Upper lobe of left lung (tissue), 4 donors: ENCODE results near the gene MIB1.

Experiments
- POLR2A ChIP-seq, 4 donors: fragments of 450-650 bp; IDR thresholded peaks; one replicate each; pipeline ENCODE4 v1.5.1; 2016 to 2017; ENCODE audit warnings: antibody characterized with exemption in 4 of 4, mild to moderate bottlenecking in 2 of 4
- TF ChIP-seq, protein P1 (sequence below), 6 experiments: fragments of 450-650 bp in 4 of 6; fragments of 200-600 bp in 2 of 6; sonication (generic) in 2 of 6; IDR thresholded peaks; one replicate each; pipeline ENCODE4 v1.5.1; 2016 to 2019; ENCODE audit warnings: antibody characterized with exemption in 6 of 6

DNA sequence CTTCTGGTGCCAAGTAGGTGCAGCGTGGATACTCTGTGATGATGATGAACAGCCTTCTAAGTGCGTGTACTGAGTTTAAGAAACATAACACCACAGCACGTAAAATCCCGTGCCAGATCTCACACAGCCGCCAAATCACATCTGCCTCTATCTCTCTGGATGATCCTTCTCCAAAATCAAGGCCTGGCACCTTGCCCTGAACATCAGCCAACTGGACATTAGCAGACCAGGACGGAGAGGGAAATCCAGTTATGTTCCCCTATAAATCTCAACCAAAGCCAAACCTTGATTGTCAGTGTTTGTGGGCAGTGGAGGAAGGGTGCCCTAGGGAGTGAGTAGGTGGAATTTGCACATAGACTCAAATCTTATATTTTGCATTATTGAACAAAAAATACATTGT lies 164.3 kb downstream of the MIB1 start:
- TF ChIP-seq, protein P1, sequence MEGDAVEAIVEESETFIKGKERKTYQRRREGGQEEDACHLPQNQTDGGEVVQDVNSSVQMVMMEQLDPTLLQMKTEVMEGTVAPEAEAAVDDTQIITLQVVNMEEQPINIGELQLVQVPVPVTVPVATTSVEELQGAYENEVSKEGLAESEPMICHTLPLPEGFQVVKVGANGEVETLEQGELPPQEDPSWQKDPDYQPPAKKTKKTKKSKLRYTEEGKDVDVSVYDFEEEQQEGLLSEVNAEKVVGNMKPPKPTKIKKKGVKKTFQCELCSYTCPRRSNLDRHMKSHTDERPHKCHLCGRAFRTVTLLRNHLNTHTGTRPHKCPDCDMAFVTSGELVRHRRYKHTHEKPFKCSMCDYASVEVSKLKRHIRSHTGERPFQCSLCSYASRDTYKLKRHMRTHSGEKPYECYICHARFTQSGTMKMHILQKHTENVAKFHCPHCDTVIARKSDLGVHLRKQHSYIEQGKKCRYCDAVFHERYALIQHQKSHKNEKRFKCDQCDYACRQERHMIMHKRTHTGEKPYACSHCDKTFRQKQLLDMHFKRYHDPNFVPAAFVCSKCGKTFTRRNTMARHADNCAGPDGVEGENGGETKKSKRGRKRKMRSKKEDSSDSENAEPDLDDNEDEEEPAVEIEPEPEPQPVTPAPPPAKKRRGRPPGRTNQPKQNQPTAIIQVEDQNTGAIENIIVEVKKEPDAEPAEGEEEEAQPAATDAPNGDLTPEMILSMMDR (IDR thresholded peaks at IDR 0.05): no peak
- TF ChIP-seq POLR2A (IDR thresholded peaks at IDR 0.05): no peak
